ENCODE measurements around the gene TRIM22. TPM values are rescaled to one million over a fixed set of nuclear protein-coding genes. Genes with fewer than 3 reads are reported as not detected.

Gene TRIM22, protein sequence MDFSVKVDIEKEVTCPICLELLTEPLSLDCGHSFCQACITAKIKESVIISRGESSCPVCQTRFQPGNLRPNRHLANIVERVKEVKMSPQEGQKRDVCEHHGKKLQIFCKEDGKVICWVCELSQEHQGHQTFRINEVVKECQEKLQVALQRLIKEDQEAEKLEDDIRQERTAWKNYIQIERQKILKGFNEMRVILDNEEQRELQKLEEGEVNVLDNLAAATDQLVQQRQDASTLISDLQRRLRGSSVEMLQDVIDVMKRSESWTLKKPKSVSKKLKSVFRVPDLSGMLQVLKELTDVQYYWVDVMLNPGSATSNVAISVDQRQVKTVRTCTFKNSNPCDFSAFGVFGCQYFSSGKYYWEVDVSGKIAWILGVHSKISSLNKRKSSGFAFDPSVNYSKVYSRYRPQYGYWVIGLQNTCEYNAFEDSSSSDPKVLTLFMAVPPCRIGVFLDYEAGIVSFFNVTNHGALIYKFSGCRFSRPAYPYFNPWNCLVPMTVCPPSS
- total RNA-seq: 68.2 and 177 TPM in 2 replicates

DNA sequence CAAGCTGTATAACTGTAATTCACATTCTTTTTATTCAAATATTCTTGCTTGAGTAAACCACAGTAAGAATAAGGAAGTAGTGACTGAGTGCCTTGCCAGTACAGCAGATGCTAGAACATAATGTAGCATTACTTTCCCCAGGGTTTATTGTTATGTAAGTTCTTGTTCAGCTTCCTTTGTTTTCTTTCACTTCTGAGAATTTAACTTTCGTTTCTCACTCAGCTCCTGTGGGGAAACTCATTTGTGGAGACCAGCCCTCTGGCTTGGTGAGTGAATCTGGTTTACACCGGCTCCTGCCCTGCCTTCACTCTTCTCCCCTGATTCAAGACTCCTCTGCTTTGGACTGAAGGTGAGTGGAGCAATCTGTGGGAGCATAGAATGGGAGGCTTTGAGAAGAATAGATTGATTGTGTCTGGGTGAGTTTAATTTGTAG is at the start of gene TRIM22:
Gene TRIM22 (plus strand): TSS at position 240 of the 433 bp plus-strand sequence. CDS start 6,443 bp downstream, outside the sequence.

DNA sequence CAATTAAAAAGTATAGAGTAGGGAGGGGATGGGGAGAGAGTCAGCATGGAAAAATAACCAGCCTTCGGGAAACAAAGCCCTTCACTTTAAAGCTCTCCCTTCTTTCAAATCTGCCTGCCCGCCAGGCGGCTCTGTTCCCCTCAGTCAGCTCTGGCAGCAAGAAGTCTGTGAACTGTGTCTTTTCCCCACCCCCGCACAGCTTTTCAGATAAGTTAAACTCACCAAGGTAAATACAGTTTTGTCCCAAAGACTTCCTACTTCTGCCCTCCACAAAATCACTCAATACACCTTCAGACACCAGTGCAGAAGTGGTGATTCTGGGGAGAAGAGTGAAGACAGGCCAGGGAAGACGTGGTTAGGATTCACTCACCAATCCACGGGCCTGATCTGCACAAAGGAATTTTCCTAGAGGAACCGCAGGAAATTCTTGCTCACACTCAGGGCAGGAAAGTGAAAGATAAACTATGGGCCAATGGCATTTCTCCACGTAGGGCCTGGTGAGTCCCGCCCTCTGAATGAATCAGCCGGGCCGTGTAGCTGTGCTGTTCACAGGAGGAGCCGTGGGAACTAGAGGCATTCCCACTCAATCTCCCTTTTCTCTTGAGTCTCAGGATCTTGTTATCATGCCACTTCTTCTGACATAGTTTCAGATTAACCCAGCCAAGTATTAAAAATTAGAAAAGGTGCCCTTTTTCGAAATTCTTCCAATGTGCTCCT is 4.8 kb upstream of the TRIM22 start, which contains the start of gene TRIM5:
Gene TRIM5 (minus strand): TSS at position 429 of the 717 bp plus-strand sequence. CDS start 4,897 bp downstream, outside the sequence.

DNA sequence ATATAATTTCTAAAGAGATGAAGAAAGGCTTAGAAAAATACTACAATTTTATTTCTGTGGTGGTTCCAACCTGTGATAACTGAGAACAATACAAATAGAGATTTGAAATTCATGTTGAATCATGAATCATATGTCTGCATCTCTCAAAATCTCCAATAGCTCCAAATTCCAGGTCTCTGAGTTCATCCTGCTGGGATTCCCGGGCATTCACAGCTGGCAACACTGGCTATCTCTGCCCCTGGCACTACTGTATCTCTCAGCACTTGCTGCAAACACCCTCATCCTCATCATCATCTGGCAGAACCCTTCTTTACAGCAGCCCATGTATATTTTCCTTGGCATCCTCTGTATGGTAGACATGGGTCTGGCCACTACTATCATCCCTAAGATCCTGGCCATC is 46.8 kb downstream of the TRIM22 start, which contains the start of gene OR56B1:
Gene OR56B1 (plus strand): TSS at position 53 of the 400 bp plus-strand sequence. CDS start 69 bp downstream, at position 122.

DNA sequence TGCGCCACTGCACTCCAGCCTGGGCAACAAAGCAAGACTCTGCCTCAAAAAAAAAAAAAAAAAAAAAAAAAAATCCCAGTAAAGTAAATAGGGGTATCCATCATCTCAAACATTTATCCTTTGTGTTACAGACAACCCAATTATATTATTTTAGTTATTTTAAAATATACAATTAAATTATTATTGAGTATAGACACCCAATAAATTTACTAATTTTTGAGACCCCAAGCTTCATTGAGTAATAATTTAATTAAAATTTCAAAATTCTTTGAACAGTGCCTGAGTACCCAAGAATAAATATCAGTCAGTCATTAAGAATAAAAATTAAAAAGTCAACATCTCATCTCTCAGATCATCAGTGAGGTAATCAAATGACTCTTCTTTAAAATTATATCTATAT is 64.4 kb downstream of the TRIM22 start, which contains the start of gene OR52N4:
Gene OR52N4 (plus strand): TSS at position 301 of the 400 bp plus-strand sequence. CDS start 498 bp downstream, outside the sequence.

Other genes starting within 250 kb of the TRIM22 start
- gene OR51I1, start 248.3 kb upstream of the TRIM22 start, total RNA-seq: 0.28 TPM in 1 of 2 replicates, not detected in the other
- gene OR51I2, start 240.5 kb upstream of the TRIM22 start, total RNA-seq: not detected in 2 replicates
- not detected in 2 replicates for gene OR52D1, start 201.1 kb upstream of the TRIM22 start, total RNA-seq
- gene UBQLN3, start 179.8 kb upstream of the TRIM22 start, total RNA-seq: not detected in 2 replicates
- gene UBQLNL, start 173.1 kb upstream of the TRIM22 start, total RNA-seq: under 0.01 TPM in 1 of 2 replicates, not detected in the other
- gene OR52H1, start 141.2 kb upstream of the TRIM22 start, total RNA-seq: 0.19 and 0.56 TPM in 2 replicates
- not detected in 2 replicates for gene OR52B6, start 108.9 kb upstream of the TRIM22 start, total RNA-seq
- gene TRIM6, start 93.2 kb upstream of the TRIM22 start, total RNA-seq: 2.8 and 5.2 TPM in 2 replicates
- 8.6 and 13.2 TPM in 2 replicates for gene TRIM34, start 64.8 kb upstream of the TRIM22 start, total RNA-seq
- gene TRIM5, start 4.7 kb upstream of the TRIM22 start, total RNA-seq: 42.2 and 49.3 TPM in 2 replicates
- not detected in 2 replicates for gene OR56B1, start 46.7 kb downstream of the TRIM22 start, total RNA-seq
- not detected in 2 replicates for gene OR52N4, start 64.5 kb downstream of the TRIM22 start, total RNA-seq
- not detected in 2 replicates for gene OR52N5, start 93.6 kb downstream of the TRIM22 start, total RNA-seq
- gene OR52N1, start 101.5 kb downstream of the TRIM22 start, total RNA-seq: not detected in 2 replicates
- gene OR52N2, start 119.1 kb downstream of the TRIM22 start, total RNA-seq: not detected in 2 replicates
- not detected in 2 replicates for gene OR52E6, start 152.1 kb downstream of the TRIM22 start, total RNA-seq
- not detected in 2 replicates for gene OR52E8, start 167.9 kb downstream of the TRIM22 start, total RNA-seq
- not detected in 2 replicates for gene OR52E4, start 190.8 kb downstream of the TRIM22 start, total RNA-seq
- not detected in 2 replicates for gene OR52E5, start 203.4 kb downstream of the TRIM22 start, total RNA-seq